NOMO-1 treated with DMSO at 0.1 percent for 48 hours (cell line): ENCODE data around the gene PF4V1.

ENCODE experiments used
- DNase-seq: peaks from one replicate; lab custom pipeline; 2025; ENCODE audit not compliant: unreplicated experiment; lab: John Stamatoyannopoulos, UW

The PF4V1 gene

DNA sequence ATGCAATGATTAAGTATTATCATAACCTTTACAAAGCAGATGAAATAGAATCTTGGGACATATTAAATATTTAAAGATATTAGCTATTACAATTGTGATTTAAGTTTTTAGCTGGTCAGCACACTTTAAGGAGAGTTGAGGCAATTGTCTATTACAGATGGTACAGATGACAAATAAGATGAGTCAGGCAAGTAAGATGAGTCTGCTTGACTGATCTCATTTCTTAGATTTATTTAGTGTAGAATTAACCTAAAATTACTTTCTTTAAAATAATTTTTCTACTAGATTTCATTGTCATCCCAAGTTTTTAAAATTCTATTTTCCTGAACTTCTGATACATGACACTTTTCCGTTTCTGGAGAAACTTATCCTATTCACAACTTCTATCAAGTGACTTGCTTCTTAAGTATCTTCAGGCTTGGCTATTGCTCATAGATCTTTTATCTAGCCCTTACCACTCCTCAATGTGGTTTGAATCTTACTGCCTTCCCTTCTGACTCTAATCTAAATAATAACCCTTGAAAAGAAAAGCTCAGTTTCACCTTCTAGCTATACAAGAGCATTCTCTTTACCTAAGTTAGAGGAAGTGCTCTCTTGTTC is 49.0 kb downstream of the PF4V1 start:
- DNase-seq = no peak

DNA sequence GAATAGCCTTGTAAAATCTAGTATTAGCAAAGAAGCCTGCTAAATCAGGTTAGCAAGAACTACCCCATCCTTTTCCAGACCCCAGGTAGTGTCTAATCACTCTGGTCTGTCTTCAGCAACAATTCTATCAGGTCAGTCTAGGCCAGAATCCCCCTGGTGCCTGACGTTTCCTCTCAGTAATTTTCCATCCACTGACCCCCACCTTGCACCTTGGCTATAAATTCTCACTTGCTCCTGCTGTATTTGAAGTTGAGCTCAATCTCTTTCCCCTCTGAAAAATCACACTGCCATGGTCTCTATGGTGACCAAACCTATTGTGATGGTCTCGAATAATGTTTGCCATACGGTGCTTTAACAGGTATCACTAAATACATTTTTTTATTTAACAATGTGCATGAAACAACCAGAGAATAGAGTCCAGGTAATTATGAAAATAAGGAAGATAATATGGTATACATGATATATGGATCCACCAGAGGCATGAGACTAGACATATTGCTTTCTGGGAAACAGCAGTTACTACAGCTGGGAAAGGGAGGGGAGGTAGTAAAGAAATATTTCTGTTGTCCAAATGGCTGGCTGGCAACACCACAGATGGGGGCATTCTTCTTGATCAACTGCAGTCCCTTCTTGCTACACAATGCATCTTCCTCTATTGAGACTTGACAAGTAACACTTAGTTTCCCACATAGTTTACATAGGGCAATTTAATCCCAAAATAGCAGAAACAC is 49.9 kb downstream of the PF4V1 start:
- no peak for DNase-seq
